B cell (primary cell): ENCODE data around the gene GATA3. TPM values are rescaled to one million over a fixed set of nuclear protein-coding genes. Genes with fewer than 3 reads are reported as not detected.

ENCODE experiments used
- ATAC-seq: fragments of 200-7000 bp; cut with Tn5 transposase; one replicate; pipeline ENCODE4 v1.10.0; 2021; ENCODE audit warnings: low read depth, mild to moderate bottlenecking, moderate number of reproducible peaks, moderate library complexity
- CTCF ChIA-PET: fragments of 350-600 bp; sonication (Branson Sonifier 250); formaldehyde crosslinking; loops from one replicate; lab custom pipeline; 2021; ENCODE audit warnings: antibody characterized with exemption, inconsistent platforms; lab: Charles Lee
- POLR2A ChIA-PET: fragments of 350-600 bp; sonication (Branson Sonifier 250); formaldehyde crosslinking; loops from one replicate; lab custom pipeline; 2021; ENCODE audit warnings: antibody characterized with exemption; lab: Charles Lee
- DNase-seq: peaks from one replicate; pipeline ENCODE4 v3.0.0; 2013
- H2AFZ ChIP-seq: 2 replicates; pipeline ENCODE4 v1.6.1; 2012; ENCODE audit warnings: mild to moderate bottlenecking, low read depth, low read length; ENCODE audit not compliant: insufficient read depth, poor library complexity, severe bottlenecking
- H3K27ac ChIP-seq, 2 donors: 1 replicate in 1 of 2; 2 replicates in 1 of 2; pipeline ENCODE4 v1.5.1; 2012 to 2013; ENCODE audit warnings: low read length in 2 of 2, mild to moderate bottlenecking in 2 of 2, moderate library complexity in 1 of 2
- H3K27me3 ChIP-seq, 4 experiments: fragments of 200-600 bp in 1 of 4; sonication (generic) in 1 of 4; replicated peaks in 1 of 4; 1 replicate in 2 of 4; 2 replicates in 2 of 4; pipeline versions ENCODE4 v1.6.1 to v1.7.0; 2013 to 2016; ENCODE audit warnings: low read length in 3 of 4, mild to moderate bottlenecking in 2 of 4, mixed read lengths in 1 of 4, moderate library complexity in 1 of 4; ENCODE audit not compliant: insufficient read depth in 4 of 4, control insufficient read depth in 3 of 4; ENCODE audit errors: control extremely low read depth in 1 of 4
- H3K36me3 ChIP-seq, 2 experiments: replicated peaks in 1 of 2; 1 replicate in 1 of 2; 2 replicates in 1 of 2; pipeline versions ENCODE4 v1.6.1 to v1.7.1; 2013; ENCODE audit warnings: low read length in 1 of 2; ENCODE audit not compliant: insufficient read depth in 2 of 2, control insufficient read depth in 1 of 2; ENCODE audit errors: control extremely low read depth in 1 of 2, extremely low read depth in 1 of 2
- H3K4me1 ChIP-seq, 2 donors: fragments of 200-600 bp in 1 of 2; sonication (generic) in 1 of 2; 1 replicate in 1 of 2; 2 replicates in 1 of 2; pipeline versions ENCODE4 v1.5.1 to v1.6.1; 2013 to 2017; ENCODE audit warnings: low read length in 2 of 2; ENCODE audit not compliant: control insufficient read depth in 2 of 2, insufficient read depth in 2 of 2
- H3K4me2 ChIP-seq: replicated peaks from 2 replicates; pipeline ENCODE3; 2012; ENCODE audit warnings: mild to moderate bottlenecking, low read depth, low read length; ENCODE audit not compliant: poor library complexity, severe bottlenecking
- H3K4me3 ChIP-seq, 5 experiments: fragments of 200-600 bp in 1 of 5; sonication (generic) in 1 of 5; 1 replicate in 3 of 5; 2 replicates in 2 of 5; pipeline versions ENCODE4 v1.5.1 to v1.7.0; 2011 to 2016; ENCODE audit warnings: low read length in 4 of 5, mild to moderate bottlenecking in 4 of 5, low read depth in 2 of 5, control low read depth in 1 of 5, moderate library complexity in 1 of 5; ENCODE audit not compliant: insufficient read depth in 1 of 5; ENCODE audit errors: control extremely low read depth in 1 of 5, extremely low read depth in 1 of 5
- H3K79me2 ChIP-seq: fragments of 200-600 bp; sonication (generic); one replicate; pipeline ENCODE4 v1.6.0; 2016; ENCODE audit warnings: low read length; ENCODE audit not compliant: control insufficient read depth, insufficient read depth
- H3K9ac ChIP-seq: fragments of 200-600 bp; sonication (generic); 2 replicates; pipeline ENCODE4 v1.6.1; 2017; ENCODE audit warnings: mild to moderate bottlenecking, low read length, moderate library complexity
- H3K9me3 ChIP-seq, 3 donors: one replicate each; pipeline versions ENCODE4 v1.6.1 to v1.7.1; 2013; ENCODE audit warnings: low read length in 2 of 3; ENCODE audit not compliant: control insufficient read depth in 2 of 3, insufficient read depth in 1 of 3; ENCODE audit errors: control extremely low read depth in 1 of 3
- H4K20me1 ChIP-seq: 2 replicates; pipeline ENCODE4 v1.6.0; 2012; ENCODE audit warnings: mild to moderate bottlenecking, low read length; ENCODE audit not compliant: insufficient read depth, control insufficient read depth, poor library complexity, severe bottlenecking
- H3K27ac Mint-ChIP-seq: one replicate; pipeline ENCODE4 v1.8.0; 2021; ENCODE audit warnings: mixed read lengths
- H3K27me3 Mint-ChIP-seq: one replicate; pipeline ENCODE4 v1.8.0; 2021; ENCODE audit warnings: mixed read lengths
- H3K4me1 Mint-ChIP-seq: one replicate; pipeline ENCODE4 v1.8.0; 2021; ENCODE audit warnings: mixed read lengths
- H3K4me3 Mint-ChIP-seq: one replicate; pipeline ENCODE4 v1.8.0; 2021; ENCODE audit warnings: mixed read lengths
- H3K9me3 Mint-ChIP-seq: one replicate; pipeline ENCODE4 v1.8.0; 2022; ENCODE audit warnings: mixed read lengths; ENCODE audit not compliant: insufficient read depth
- CTCF ChIP-seq: fragments of 200-600 bp; IDR thresholded peaks from one replicate; pipeline ENCODE4 v1.8.0; 2022; ENCODE audit warnings: antibody characterized with exemption, mild to moderate bottlenecking
- EZH2 ChIP-seq: IDR thresholded peaks from 2 replicates; pipeline ENCODE4 v1.6.1; 2012; ENCODE audit warnings: borderline replicate concordance, low read depth, mild to moderate bottlenecking, moderate library complexity, low read length; ENCODE audit not compliant: insufficient read depth, poor library complexity, severe bottlenecking
- WGBS: methylation state at CpG from one replicate; pipeline ENCODE4 v1.1.5; 2013; ENCODE audit warnings: missing lambda C conversion rate; ENCODE audit not compliant: insufficient coverage; 5-methylcytosine and 5-hydroxymethylcytosine counted together
- intact Hi-C: fragments of 100-400 bp; cut with micrococcal nuclease; formaldehyde crosslinking; loops from one replicate; pipeline ENCODE4 v1.10.0; 2022
- polyA plus RNA-seq: library from polyadenylated mRNA; depleted of rRNA; stranded (reverse); fragments of >200 nt; gene quantifications from 2 replicates; pipeline ENCODE4 v1.2.3, GENCODE V29; 2012
- total RNA-seq, 2 donors: library from RNA; stranded (reverse); fragments of 120-200 nt in 1 of 2; gene quantifications; 1 replicate in 1 of 2; 2 replicates in 1 of 2; pipeline versions ENCODE4 v1.2.3 to v1.2.4, GENCODE V29; 2013 to 2022

GATA3 gene
- total and polyA plus RNA-seq, 2 donors (not counting 1 experiment from before 2014, with no cell fraction given) = 0.60 to 0.94 TPM

GRCh38 chr10:8006274-8006999 lies 48.1 kb upstream of the GATA3 start:
- H3K36me3 ChIP-seq = peaks cover 4 to 11% of the 10 kb centered on the region in 2 experiments
- ATAC-seq (no peak), DNase-seq (no peak)
- H3K4me3 Mint-ChIP-seq = no peak overlapping the region
- no peaks in the 10 kb centered on the region for H3K27me3 Mint-ChIP-seq
- no peak overlapping the region for H3K4me2 ChIP-seq
- ChIA-PET CTCF (no interaction called here), POLR2A (no interaction called here)
- peaks cover 14% of the 10 kb centered on the region for H3K9me3 Mint-ChIP-seq
- TF ChIP-seq CTCF = no peak
- no peak for TF ChIP-seq EZH2
- WGBS = 57% methylated on average over 9 of the region's 10 CpGs
- no peaks in the 10 kb centered on the region for H3K79me2 ChIP-seq
- no peak overlapping the region for H2AFZ ChIP-seq
- peaks cover 4 to 16% (median 8%) of the 10 kb centered on the region in 3 donors for H3K9me3 ChIP-seq
- peaks cover 6% of the 10 kb centered on the region for H3K4me1 Mint-ChIP-seq
- intact Hi-C loops = no loop called here
- no peaks in the 10 kb centered on the region for H3K27me3 ChIP-seq
- no peak overlapping the region for H3K27ac Mint-ChIP-seq
- no peak overlapping the region for H3K27ac ChIP-seq
- H3K4me3 ChIP-seq = no peak overlapping the region
- peaks cover 0 to 4% of the 10 kb centered on the region in 2 donors for H3K4me1 ChIP-seq
- H3K9ac ChIP-seq = no peak overlapping the region
- H4K20me1 ChIP-seq = no peaks in the 10 kb centered on the region

DNA sequence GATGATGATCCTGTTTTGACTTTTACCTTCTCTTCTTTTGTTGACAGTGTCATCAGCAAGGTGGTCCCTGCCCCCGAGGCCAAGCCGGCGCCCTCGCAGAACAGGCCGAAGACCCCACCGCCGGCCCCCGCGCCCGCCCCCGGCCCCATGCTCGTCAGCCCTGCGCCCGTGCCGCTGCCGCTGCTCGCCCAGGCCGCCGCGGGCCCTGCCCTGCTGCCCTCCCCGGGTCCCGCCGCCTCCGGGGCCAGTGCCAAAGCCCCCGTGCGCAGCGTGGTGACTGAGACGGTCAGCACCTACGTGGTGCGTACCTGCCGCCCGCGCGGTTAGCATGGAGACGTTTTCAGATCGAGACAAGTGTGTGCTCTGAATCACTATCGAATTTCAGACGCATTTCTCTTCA lies 45.5 kb upstream of the GATA3 start:
- CTCF ChIA-PET = no interaction called here
- Histone ChIP-seq H3K9me3 (peaks cover 2 to 9% (median 2%) of the 10 kb centered on the region in 3 donors), H3K27ac (no peak overlapping the region), H3K27me3 (no peaks in the 10 kb centered on the region), H3K9ac (no peak overlapping the region), H3K4me2 (no peak overlapping the region), H3K36me3 (peaks cover 5 to 18% of the 10 kb centered on the region in 2 experiments), H2AFZ (no peak overlapping the region), H3K4me3 (no peak overlapping the region), H3K4me1 (peaks cover 0 to 4% of the 10 kb centered on the region in 2 donors), H4K20me1 (no peaks in the 10 kb centered on the region), H3K79me2 (no peaks in the 10 kb centered on the region)
- no peak for ATAC-seq
- DNase-seq = no peak
- POLR2A ChIA-PET = no interaction called here
- Mint-ChIP-seq H3K27ac (no peak overlapping the region), H3K4me1 (peaks cover 6% of the 10 kb centered on the region), H3K9me3 (peaks cover 5% of the 10 kb centered on the region), H3K27me3 (no peaks in the 10 kb centered on the region), H3K4me3 (no peak overlapping the region)
- TF ChIP-seq CTCF (no peak), EZH2 (no peak)
- intact Hi-C loops = no loop called here
- WGBS = 98% methylated on average over 34 of the region's 38 CpGs
